C4-2B (cell line): Measurements from ENCODE around the gene ANKH.

Experiments
- CTCF ChIP-seq: fragments of 450-650 bp; conservative IDR thresholded peaks from 2 replicates; pipeline ENCODE4 v1.5.1; 2017; ENCODE audit warnings: mild to moderate bottlenecking
- ZFX ChIP-seq: fragments of 450-650 bp; IDR thresholded peaks from 2 replicates; pipeline ENCODE4 v1.6.1; 2017

- no peak for TF ChIP-seq CTCF
- no peak for TF ChIP-seq ZFX
Observed at GRCh38 chr5:14767735-14768507, 103.7 kb downstream of the ANKH start.
